GM12892 (cell line): ENCODE measurements around the gene BRCA2.
A peak's percentile ranks its signal among the peaks of the same experiment; 100 is the strongest.
"Not testable (repeated sequence)": the region's sequence is repeated elsewhere in the genome, so short reads cannot be mapped to it uniquely, and the experiment has no call there.

Source experiments
- DNase-seq: peaks from one replicate; pipeline ENCODE4 v3.0.0; 2011; ENCODE audit not compliant: insufficient read length
- FAIRE-seq: peaks from 2 replicates; lab custom pipeline; 2011; peaks lifted over from hg19 to GRCh38; lab: Jason Lieb, UNC
- POLR2A ChIP-seq: IDR thresholded peaks from 2 replicates; pipeline ENCODE4 v1.6.1; 2011; ENCODE audit warnings: low read depth, low read length, control low read depth
- POLR2AphosphoS5 ChIP-seq: IDR thresholded peaks from 2 replicates; pipeline ENCODE4 v1.6.1; 2011; ENCODE audit warnings: low read depth, low read length, control low read depth
- TAF1 ChIP-seq: IDR thresholded peaks from 2 replicates; pipeline ENCODE4 v1.6.1; 2011; ENCODE audit warnings: low read depth, mild to moderate bottlenecking, control low read depth, low read length, borderline replicate concordance

Gene BRCA2

GRCh38 chr13:32316028-32316339, 676 bp downstream of the BRCA2 start:
- TF ChIP-seq POLR2A: no peak
- TF ChIP-seq TAF1: no peak
- no peak for TF ChIP-seq POLR2AphosphoS5
- DNase-seq (peak; percentile 21), FAIRE-seq (no peak)

DNA sequence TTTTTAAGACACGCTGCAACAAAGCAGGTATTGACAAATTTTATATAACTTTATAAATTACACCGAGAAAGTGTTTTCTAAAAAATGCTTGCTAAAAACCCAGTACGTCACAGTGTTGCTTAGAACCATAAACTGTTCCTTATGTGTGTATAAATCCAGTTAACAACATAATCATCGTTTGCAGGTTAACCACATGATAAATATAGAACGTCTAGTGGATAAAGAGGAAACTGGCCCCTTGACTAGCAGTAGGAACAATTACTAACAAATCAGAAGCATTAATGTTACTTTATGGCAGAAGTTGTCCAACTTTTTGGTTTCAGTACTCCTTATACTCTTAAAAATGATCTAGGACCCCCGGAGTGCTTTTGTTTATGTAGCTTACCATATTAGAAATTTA, 1.2 kb downstream of the BRCA2 start:
- TF ChIP-seq POLR2A: no peak
- no peak for TF ChIP-seq POLR2AphosphoS5
- TF ChIP-seq TAF1: no peak
- no peak for FAIRE-seq
- no peak for DNase-seq

DNA sequence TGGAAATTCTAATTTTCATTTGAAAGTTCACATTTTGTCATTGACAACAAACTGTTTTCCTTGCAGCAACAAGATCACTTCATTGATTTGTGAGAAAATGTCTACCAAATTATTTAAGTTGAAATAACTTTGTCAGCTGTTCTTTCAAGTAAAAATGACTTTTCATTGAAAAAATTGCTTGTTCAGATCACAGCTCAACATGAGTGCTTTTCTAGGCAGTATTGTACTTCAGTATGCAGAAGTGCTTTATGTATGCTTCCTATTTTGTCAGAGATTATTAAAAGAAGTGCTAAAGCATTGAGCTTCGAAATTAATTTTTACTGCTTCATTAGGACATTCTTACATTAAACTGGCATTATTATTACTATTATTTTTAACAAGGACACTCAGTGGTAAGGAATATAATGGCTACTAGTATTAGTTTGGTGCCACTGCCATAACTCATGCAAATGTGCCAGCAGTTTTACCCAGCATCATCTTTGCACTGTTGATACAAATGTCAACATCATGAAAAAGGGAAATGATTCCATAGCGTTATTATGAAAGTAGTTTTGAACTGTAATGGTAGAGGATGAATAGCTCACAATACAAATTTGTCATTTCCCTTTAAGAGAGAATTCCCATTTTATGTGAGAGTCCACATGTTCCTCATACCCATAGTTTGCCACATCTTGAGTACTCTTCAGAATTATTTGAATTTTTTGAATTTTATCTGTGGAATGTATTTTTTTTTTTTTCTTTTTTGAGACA, 2.6 kb downstream of the BRCA2 start:
- no peak for DNase-seq
- TF ChIP-seq POLR2AphosphoS5 (no peak), TAF1 (no peak), POLR2A (no peak)
- FAIRE-seq: no peak

- DNase-seq (no peak), FAIRE-seq (no peak)
- TF ChIP-seq POLR2A: no peak
- TF ChIP-seq POLR2AphosphoS5: no peak
- TF ChIP-seq TAF1: no peak
These were observed 5.2 kb downstream of the BRCA2 start for GRCh38 chr13:32320528-32320927.

DNA sequence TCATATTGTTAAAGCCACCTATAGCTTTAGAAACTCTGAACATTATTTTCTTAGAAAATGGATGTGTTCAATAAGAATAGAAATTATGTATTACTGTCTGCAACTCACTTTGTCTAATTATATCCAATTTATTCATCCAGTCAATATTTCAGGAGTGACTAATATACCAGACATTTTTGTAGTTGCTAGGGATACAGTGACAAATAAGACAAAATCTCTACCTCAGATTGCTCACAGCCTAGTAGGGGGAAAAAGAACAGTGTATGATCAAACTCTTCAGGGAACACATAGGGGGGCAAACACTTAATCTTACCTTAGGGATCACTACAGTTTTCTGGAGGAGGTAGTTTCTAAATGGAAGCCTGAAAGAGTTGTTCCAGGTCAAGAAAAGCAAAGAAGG, 8.6 kb downstream of the BRCA2 start:
- DNase-seq (no peak), FAIRE-seq (no peak)
- no peak for TF ChIP-seq TAF1
- TF ChIP-seq POLR2AphosphoS5: no peak
- no peak for TF ChIP-seq POLR2A

- TF ChIP-seq TAF1 (no peak), POLR2A (no peak), POLR2AphosphoS5 (no peak)
- DNase-seq: no peak
- FAIRE-seq: no peak
These were observed 15.1 kb downstream of the BRCA2 start for GRCh38 chr13:32330441-32330840.

DNA sequence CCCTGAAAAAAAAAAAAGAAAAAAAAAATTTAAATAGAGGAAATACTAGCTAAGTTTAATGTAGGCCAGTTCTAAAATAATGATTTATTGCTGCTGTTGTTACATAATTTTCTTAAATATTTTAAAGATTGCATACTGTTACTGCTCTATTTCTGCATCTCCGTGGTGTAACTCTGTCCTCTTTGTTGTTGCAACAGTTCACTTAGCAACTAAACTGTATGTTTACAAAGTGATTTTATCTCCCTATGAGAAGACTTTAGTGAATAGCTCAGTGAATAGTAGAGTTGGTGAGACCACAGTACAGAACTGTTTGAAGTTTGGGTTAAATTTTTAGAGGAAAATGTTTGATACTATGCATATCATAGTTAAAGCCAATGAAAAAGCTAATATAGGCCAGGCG, 19.4 kb downstream of the BRCA2 start:
- DNase-seq (no peak), FAIRE-seq (no peak)
- no peak for TF ChIP-seq POLR2AphosphoS5
- no peak for TF ChIP-seq POLR2A
- no peak for TF ChIP-seq TAF1

GRCh38 chr13:32340914-32341313, 25.6 kb downstream of the BRCA2 start:
- FAIRE-seq: no peak

GRCh38 chr13:32347651-32348050, 32.3 kb downstream of the BRCA2 start:
- FAIRE-seq: no peak
- TF ChIP-seq TAF1 (no peak), POLR2AphosphoS5 (no peak), POLR2A (no peak)
- no peak for DNase-seq

More at GRCh38 chr13:32340914-32341313, 25.6 kb downstream of the BRCA2 start:
- DNase-seq: no peak
- TF ChIP-seq TAF1 (no peak), POLR2AphosphoS5 (no peak), POLR2A (no peak)

- not testable (repeated sequence) for FAIRE-seq, DNase-seq
These were observed 35.6 kb downstream of the BRCA2 start for GRCh38 chr13:32350839-32351441.

GRCh38 chr13:32354040-32354439, 38.7 kb downstream of the BRCA2 start:
- TF ChIP-seq TAF1 (no peak), POLR2AphosphoS5 (no peak), POLR2A (no peak)
- no peak for DNase-seq
- FAIRE-seq: no peak

DNA sequence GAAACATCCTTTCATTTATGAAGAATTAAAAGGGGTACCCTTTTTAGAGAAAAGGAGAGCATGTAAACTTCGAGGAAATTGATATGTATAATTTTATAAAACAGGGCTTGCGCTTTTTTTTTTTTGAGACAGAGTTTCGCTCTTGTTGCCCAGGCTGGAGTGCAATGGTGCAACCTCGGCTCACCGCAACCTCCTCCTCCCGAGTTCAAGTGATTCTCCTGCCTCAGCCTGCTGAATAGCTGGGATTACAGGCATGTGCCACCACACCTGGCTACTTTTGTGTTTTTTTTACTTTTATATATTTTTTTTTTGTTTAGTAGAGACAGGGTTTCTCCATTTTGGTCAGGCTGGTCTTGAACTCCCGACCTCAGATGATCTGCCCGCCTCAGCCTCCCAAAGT, 40.6 kb downstream of the BRCA2 start:
- not testable (repeated sequence) for DNase-seq, FAIRE-seq

DNA sequence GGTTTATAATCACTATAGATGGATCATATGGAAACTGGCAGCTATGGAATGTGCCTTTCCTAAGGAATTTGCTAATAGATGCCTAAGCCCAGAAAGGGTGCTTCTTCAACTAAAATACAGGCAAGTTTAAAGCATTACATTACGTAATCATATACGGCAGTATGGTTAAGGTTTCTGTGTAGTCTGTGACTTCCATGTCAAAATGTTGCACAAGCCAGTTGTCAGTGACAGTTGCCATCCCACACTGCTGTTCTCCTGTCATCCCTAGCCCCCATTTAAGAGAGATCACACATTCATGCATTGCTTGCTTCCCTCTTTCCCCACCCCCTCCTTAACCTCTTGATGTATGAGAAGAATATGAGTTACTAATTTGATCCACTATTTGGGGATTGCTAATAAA, 47.3 kb downstream of the BRCA2 start:
- no peak for DNase-seq
- peak; percentile 42 for FAIRE-seq
- TF ChIP-seq POLR2AphosphoS5: no peak
- no peak for TF ChIP-seq TAF1
- TF ChIP-seq POLR2A: no peak
